RWPE1 (cell line): Measurements from ENCODE around the gene MED26.

ENCODE experiments used
- CTCF ChIA-PET: fragments of 350-600 bp; sonication (Branson Sonifier 250); formaldehyde crosslinking; extraction: SDS; loops from one replicate; lab custom pipeline; 2021; lab: Yijun Ruan, JAX
- POLR2A ChIA-PET: fragments of 400-600 bp; formaldehyde crosslinking; extraction: SDS; loops from one replicate; lab custom pipeline; 2020; ENCODE audit warnings: antibody characterized with exemption; ENCODE audit not compliant: low non-redundant PET; lab: Yijun Ruan, JAX
- DNase-seq: peaks from one replicate; pipeline ENCODE4 v3.0.0; 2012; ENCODE audit warnings: low spot score
- H3K27ac ChIP-seq: fragments of 450-650 bp; 2 replicates; pipeline ENCODE4 v1.5.1; 2017
- CTCF ChIP-seq: fragments of 450-650 bp; conservative IDR thresholded peaks from 2 replicates; pipeline ENCODE4 v1.5.1; 2017; ENCODE audit warnings: low read depth, mild to moderate bottlenecking

The MED26 gene

GRCh38 chr19:16524991-16525734 lies 102.8 kb downstream of the MED26 start:
- TF ChIP-seq CTCF = no peak
- no peak overlapping the region for H3K27ac ChIP-seq
- no peak for DNase-seq
- ChIA-PET POLR2A (no interaction called here), CTCF (no interaction called here)
